Stimulated activated CD8-positive, alpha-beta memory T cell treated with anti-CD3 and anti-CD28 coated beads, Interleukin-4, amount 100 ng/mL, for 48 hours (primary cell): ENCODE data around the gene CITED4.

ENCODE experiments used
- DNase-seq: peaks from one replicate; pipeline ENCODE4 v3.0.0-alpha.2; 2020

The CITED4 gene

GRCh38 chr1:40831001-40831732 is 31.0 kb downstream of the CITED4 start:
- DNase-seq: no peak

GRCh38 chr1:40830419-40830943 is 31.7 kb downstream of the CITED4 start:
- DNase-seq: no peak

GRCh38 chr1:40829631-40830245 is 32.4 kb downstream of the CITED4 start:
- no peak for DNase-seq

GRCh38 chr1:40825996-40826395 is 36.2 kb downstream of the CITED4 start:
- no peak for DNase-seq

GRCh38 chr1:40825435-40825788 is 36.8 kb downstream of the CITED4 start:
- no peak for DNase-seq

- DNase-seq: no peak
Measured at GRCh38 chr1:40824591-40825434, 37.4 kb downstream of the CITED4 start.

GRCh38 chr1:40823983-40824382 is 38.2 kb downstream of the CITED4 start:
- DNase-seq: no peak

GRCh38 chr1:40823345-40823744 is 38.8 kb downstream of the CITED4 start:
- DNase-seq: no peak

- DNase-seq: no peak
Measured at GRCh38 chr1:40822890-40823289, 39.3 kb downstream of the CITED4 start.

- no peak for DNase-seq
Measured at GRCh38 chr1:40820911-40821693, 41.1 kb downstream of the CITED4 start.

- DNase-seq: no peak
Measured at GRCh38 chr1:40820251-40820797, 41.8 kb downstream of the CITED4 start.

- no peak for DNase-seq
Measured at GRCh38 chr1:40819101-40819500, 43.1 kb downstream of the CITED4 start.

GRCh38 chr1:40818264-40818961 is 43.8 kb downstream of the CITED4 start:
- DNase-seq: peak; percentile 93

- DNase-seq: no peak
Measured at GRCh38 chr1:40817791-40818263, 44.3 kb downstream of the CITED4 start.

GRCh38 chr1:40815420-40815819 is 46.7 kb downstream of the CITED4 start:
- DNase-seq: no peak
